Smooth muscle cell (in vitro differentiated cells): Measurements from ENCODE around the gene TUBB3. TPM values are rescaled to one million over a fixed set of nuclear protein-coding genes. Genes with fewer than 3 reads are reported as not detected.

Source experiments
- DNase-seq: peaks from one replicate; lab custom pipeline; 2025; ENCODE audit not compliant: unreplicated experiment; lab: John Stamatoyannopoulos, UW
- H2AFZ ChIP-seq: fragments of 200-600 bp; sonication (generic); 2 replicates; pipeline ENCODE4 v1.6.0; 2016; ENCODE audit warnings: antibody characterized with exemption, low read depth, mild to moderate bottlenecking
- H3F3A ChIP-seq: fragments of 200-600 bp; sonication (generic); 2 replicates; pipeline ENCODE4 v1.6.0; 2017; ENCODE audit warnings: antibody characterized with exemption, low read depth
- H3K27ac ChIP-seq: fragments of 200-600 bp; sonication (generic); 2 replicates; pipeline ENCODE4 v1.5.1; 2016; ENCODE audit warnings: low read depth, mild to moderate bottlenecking
- H3K27me3 ChIP-seq: fragments of 200-600 bp; sonication (generic); 2 replicates; pipeline ENCODE4 v1.6.1; 2016; ENCODE audit warnings: low read depth, mild to moderate bottlenecking
- H3K36me3 ChIP-seq: fragments of 200-600 bp; sonication (generic); 2 replicates; pipeline ENCODE4 v1.5.1; 2016; ENCODE audit warnings: low read depth
- H3K4me1 ChIP-seq: fragments of 200-600 bp; sonication (generic); 2 replicates; pipeline ENCODE4 v1.5.1; 2016; ENCODE audit warnings: low read depth
- H3K4me2 ChIP-seq: fragments of 200-600 bp; sonication (generic); 2 replicates; pipeline ENCODE4 v1.6.0; 2016; ENCODE audit warnings: mild to moderate bottlenecking
- H3K4me3 ChIP-seq: fragments of 200-600 bp; sonication (generic); 2 replicates; pipeline ENCODE4 v1.5.1; 2016; ENCODE audit warnings: mild to moderate bottlenecking
- H3K79me2 ChIP-seq: fragments of 200-600 bp; sonication (generic); 2 replicates; pipeline ENCODE4 v1.6.0; 2016; ENCODE audit warnings: low read depth, mild to moderate bottlenecking
- H3K9ac ChIP-seq: fragments of 200-600 bp; sonication (generic); 2 replicates; pipeline ENCODE4 v1.6.0; 2016; ENCODE audit warnings: low read depth
- H3K9me3 ChIP-seq: fragments of 200-600 bp; sonication (generic); replicated peaks from 2 replicates; pipeline ENCODE4 v1.5.1; 2016; ENCODE audit warnings: low read depth
- H4K20me1 ChIP-seq: fragments of 200-600 bp; sonication (generic); 2 replicates; pipeline ENCODE4 v1.6.0; 2016; ENCODE audit warnings: low read depth
- WGBS: methylation state at CpG from one replicate; pipeline ENCODE4 v1.1.7; 2016; ENCODE audit warnings: low lambda C conversion rate; 5-methylcytosine and 5-hydroxymethylcytosine counted together
- polyA plus RNA-seq: library from polyadenylated mRNA; unstranded; fragments of >200 nt; fragmentation: Nextera tagmentation; extraction: Ambion mirVana; gene quantifications from 2 replicates; pipeline ENCODE4 v1.2.1, GENCODE V29; 2016
- total RNA-seq: library from RNA; depleted of rRNA; stranded (reverse); fragments of >200 nt; gene quantifications from 2 replicates; pipeline ENCODE4 v1.2.3, GENCODE V29; 2014
- TF ChIP-seq, protein P1 (sequence below): fragments of 200-600 bp; sonication (generic); IDR thresholded peaks from 2 replicates; pipeline ENCODE4 v1.5.1; 2017; ENCODE audit warnings: borderline replicate concordance, mild to moderate bottlenecking, antibody characterized with exemption; ENCODE audit not compliant: insufficient read depth, poor library complexity, severe bottlenecking

TUBB3 gene
- total and polyA plus RNA-seq, 2 experiments from 2014 or later: 198 to 234 TPM

DNA sequence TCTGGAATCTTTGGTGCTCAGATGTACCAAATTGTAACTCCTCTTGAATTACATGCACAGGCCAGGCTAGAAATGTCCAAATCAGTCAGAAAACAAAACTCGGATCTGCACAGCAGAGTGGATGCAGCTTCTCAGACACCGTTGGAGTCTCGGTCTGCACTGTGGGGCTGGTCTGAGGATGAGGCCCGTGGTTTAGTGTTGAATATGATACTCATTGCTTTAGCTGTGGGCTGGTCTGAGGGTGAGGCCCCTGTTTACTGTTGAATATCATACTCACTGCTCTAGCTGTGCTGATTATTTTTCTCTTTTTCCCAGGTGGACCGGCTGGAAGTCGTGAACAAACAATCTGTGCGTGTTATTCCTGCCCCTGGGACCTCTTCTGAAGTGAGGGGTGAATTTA, 61.1 kb downstream of the TUBB3 start:
- Histone ChIP-seq H3K27ac (no peak overlapping the region), H3K9ac (no peak overlapping the region), H2AFZ (no peak overlapping the region), H3K27me3 (no peaks in the 10 kb centered on the region), H3K4me3 (no peak overlapping the region), H4K20me1 (no peaks in the 10 kb centered on the region), H3K79me2 (no peaks in the 10 kb centered on the region), H3K4me2 (no peak overlapping the region), H3K9me3 (no peaks in the 10 kb centered on the region), H3K36me3 (peaks cover 8% of the 10 kb centered on the region), H3F3A (no peaks in the 10 kb centered on the region), H3K4me1 (no peaks in the 10 kb centered on the region)
- TF ChIP-seq, protein P1, sequence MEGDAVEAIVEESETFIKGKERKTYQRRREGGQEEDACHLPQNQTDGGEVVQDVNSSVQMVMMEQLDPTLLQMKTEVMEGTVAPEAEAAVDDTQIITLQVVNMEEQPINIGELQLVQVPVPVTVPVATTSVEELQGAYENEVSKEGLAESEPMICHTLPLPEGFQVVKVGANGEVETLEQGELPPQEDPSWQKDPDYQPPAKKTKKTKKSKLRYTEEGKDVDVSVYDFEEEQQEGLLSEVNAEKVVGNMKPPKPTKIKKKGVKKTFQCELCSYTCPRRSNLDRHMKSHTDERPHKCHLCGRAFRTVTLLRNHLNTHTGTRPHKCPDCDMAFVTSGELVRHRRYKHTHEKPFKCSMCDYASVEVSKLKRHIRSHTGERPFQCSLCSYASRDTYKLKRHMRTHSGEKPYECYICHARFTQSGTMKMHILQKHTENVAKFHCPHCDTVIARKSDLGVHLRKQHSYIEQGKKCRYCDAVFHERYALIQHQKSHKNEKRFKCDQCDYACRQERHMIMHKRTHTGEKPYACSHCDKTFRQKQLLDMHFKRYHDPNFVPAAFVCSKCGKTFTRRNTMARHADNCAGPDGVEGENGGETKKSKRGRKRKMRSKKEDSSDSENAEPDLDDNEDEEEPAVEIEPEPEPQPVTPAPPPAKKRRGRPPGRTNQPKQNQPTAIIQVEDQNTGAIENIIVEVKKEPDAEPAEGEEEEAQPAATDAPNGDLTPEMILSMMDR: no peak
- no peak for DNase-seq
- WGBS: 94% methylated on average over 7 of the region's 7 CpGs

DNA sequence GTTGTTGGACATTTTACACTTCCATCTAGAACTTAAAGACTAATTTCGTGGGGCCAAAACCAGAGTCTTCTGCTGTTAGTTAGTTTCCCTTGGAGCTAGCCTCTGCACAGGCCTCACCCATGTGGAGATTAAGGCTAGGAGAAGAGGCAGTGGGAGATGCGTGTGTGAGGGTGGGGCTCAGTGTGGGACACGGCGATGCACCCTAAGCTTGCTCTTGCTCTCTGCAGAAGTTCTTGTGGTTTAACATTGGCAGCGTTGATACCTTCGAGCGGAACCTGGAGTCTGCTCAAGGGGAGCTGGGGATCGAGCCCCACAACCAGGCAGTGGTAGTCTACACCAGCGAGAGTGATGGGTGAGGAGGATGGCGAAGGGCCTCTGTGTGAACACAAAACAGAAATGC, 62.1 kb downstream of the TUBB3 start:
- no peak overlapping the region for H3K9ac ChIP-seq
- no peak overlapping the region for H3K4me2 ChIP-seq
- no peak for DNase-seq
- H2AFZ ChIP-seq: no peak overlapping the region
- no peaks in the 10 kb centered on the region for H3K79me2 ChIP-seq
- no peak overlapping the region for H3K4me3 ChIP-seq
- no peak overlapping the region for H3K27ac ChIP-seq
- no peaks in the 10 kb centered on the region for H3K27me3 ChIP-seq
- H3K9me3 ChIP-seq: no peaks in the 10 kb centered on the region
- H3K36me3 ChIP-seq: peaks cover 8% of the 10 kb centered on the region
- TF ChIP-seq, protein P1: no peak
- H3F3A ChIP-seq: no peaks in the 10 kb centered on the region
- H4K20me1 ChIP-seq: no peaks in the 10 kb centered on the region
- H3K4me1 ChIP-seq: no peaks in the 10 kb centered on the region
- 99% methylated on average over 10 of the region's 10 CpGs for WGBS

Other genes starting within 250 kb of the TUBB3 start
- 22.2 and 24.4 TPM in 2 replicates for gene CDK10, start 236.7 kb upstream of the TUBB3 start, total RNA-seq
- gene CDK10, start 236.7 kb upstream of the TUBB3 start, polyA plus RNA-seq: 77.0 and 84.9 TPM in 2 replicates
- 7.8 and 10.2 TPM in 2 replicates for gene SPATA2L, start 221.6 kb upstream of the TUBB3 start, total RNA-seq
- 14.1 and 16.5 TPM in 2 replicates for gene SPATA2L, start 221.6 kb upstream of the TUBB3 start, polyA plus RNA-seq
- gene VPS9D1, start 202.4 kb upstream of the TUBB3 start, total RNA-seq: 6.7 and 10.6 TPM in 2 replicates
- 13.0 and 15.7 TPM in 2 replicates for gene VPS9D1, start 202.4 kb upstream of the TUBB3 start, polyA plus RNA-seq
- gene ZNF276, start 201.8 kb upstream of the TUBB3 start, total RNA-seq: 5.3 and 8.0 TPM in 2 replicates
- 11.0 and 11.7 TPM in 2 replicates for gene ZNF276, start 201.8 kb upstream of the TUBB3 start, polyA plus RNA-seq
- 6.0 and 17.7 TPM in 2 replicates for gene FANCA, start 106.7 kb upstream of the TUBB3 start, total RNA-seq
- 13.1 and 16.7 TPM in 2 replicates for gene FANCA, start 106.7 kb upstream of the TUBB3 start, polyA plus RNA-seq
- 1.1 and 1.4 TPM in 2 replicates for gene SPIRE2, start 94.9 kb upstream of the TUBB3 start, total RNA-seq
- 1.1 and 2.2 TPM in 2 replicates for gene SPIRE2, start 94.9 kb upstream of the TUBB3 start, polyA plus RNA-seq
- gene TCF25, start 49.8 kb upstream of the TUBB3 start, total RNA-seq: 69.7 and 99.8 TPM in 2 replicates
- 174 and 272 TPM in 2 replicates for gene TCF25, start 49.8 kb upstream of the TUBB3 start, polyA plus RNA-seq
- gene MC1R, start 4.5 kb upstream of the TUBB3 start, total RNA-seq: 12.4 and 14.5 TPM in 2 replicates
- 16.7 and 16.8 TPM in 2 replicates for gene MC1R, start 4.5 kb upstream of the TUBB3 start, polyA plus RNA-seq
- gene DEF8, start 25.4 kb downstream of the TUBB3 start, total RNA-seq: 63.6 and 85.3 TPM in 2 replicates
- gene DEF8, start 25.4 kb downstream of the TUBB3 start, polyA plus RNA-seq: 93.7 and 97.0 TPM in 2 replicates
- gene DBNDD1, start 96.1 kb downstream of the TUBB3 start, total RNA-seq: 3.5 and 3.8 TPM in 2 replicates
- 3.3 and 7.0 TPM in 2 replicates for gene DBNDD1, start 96.1 kb downstream of the TUBB3 start, polyA plus RNA-seq
- not detected in 2 replicates for gene PRDM7, start 154.0 kb downstream of the TUBB3 start, total RNA-seq
- 0.11 TPM in 1 of 2 replicates, not detected in the other for gene PRDM7, start 154.0 kb downstream of the TUBB3 start, polyA plus RNA-seq